GM19035 (cell line): Measurements from ENCODE around the gene CEP192.
"Not testable (repeated sequence)": the region's sequence is repeated elsewhere in the genome, so short reads cannot be mapped to it uniquely, and the experiment has no call there.

Source experiments
- ATAC-seq: cut with Tn5 transposase; IDR thresholded peaks from one replicate; pipeline ENCODE4 v1.9.1; 2021; ENCODE audit not compliant: unreplicated experiment

CEP192 gene, protein sequence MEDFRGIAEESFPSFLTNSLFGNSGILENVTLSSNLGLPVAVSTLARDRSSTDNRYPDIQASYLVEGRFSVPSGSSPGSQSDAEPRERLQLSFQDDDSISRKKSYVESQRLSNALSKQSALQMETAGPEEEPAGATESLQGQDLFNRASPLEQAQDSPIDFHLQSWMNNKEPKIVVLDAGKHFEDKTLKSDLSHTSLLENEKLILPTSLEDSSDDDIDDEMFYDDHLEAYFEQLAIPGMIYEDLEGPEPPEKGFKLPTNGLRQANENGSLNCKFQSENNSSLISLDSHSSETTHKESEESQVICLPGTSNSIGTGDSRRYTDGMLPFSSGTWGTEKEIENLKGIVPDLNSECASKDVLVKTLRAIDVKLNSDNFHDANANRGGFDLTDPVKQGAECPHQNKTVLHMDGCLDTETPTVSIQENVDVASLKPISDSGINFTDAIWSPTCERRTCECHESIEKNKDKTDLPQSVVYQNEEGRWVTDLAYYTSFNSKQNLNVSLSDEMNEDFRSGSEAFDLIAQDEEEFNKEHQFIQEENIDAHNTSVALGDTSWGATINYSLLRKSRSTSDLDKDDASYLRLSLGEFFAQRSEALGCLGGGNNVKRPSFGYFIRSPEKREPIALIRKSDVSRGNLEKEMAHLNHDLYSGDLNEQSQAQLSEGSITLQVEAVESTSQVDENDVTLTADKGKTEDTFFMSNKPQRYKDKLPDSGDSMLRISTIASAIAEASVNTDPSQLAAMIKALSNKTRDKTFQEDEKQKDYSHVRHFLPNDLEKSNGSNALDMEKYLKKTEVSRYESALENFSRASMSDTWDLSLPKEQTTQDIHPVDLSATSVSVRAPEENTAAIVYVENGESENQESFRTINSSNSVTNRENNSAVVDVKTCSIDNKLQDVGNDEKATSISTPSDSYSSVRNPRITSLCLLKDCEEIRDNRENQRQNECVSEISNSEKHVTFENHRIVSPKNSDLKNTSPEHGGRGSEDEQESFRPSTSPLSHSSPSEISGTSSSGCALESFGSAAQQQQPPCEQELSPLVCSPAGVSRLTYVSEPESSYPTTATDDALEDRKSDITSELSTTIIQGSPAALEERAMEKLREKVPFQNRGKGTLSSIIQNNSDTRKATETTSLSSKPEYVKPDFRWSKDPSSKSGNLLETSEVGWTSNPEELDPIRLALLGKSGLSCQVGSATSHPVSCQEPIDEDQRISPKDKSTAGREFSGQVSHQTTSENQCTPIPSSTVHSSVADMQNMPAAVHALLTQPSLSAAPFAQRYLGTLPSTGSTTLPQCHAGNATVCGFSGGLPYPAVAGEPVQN (N-terminal part only)

GRCh38 chr18:12990967-12991820 lies at the start of gene CEP192:
Gene CEP192 (plus strand): TSS chr18:12991362. CDS start chr18:12999425, 8,063 bp downstream.
- ATAC-seq, result peak; percentile 89

DNA sequence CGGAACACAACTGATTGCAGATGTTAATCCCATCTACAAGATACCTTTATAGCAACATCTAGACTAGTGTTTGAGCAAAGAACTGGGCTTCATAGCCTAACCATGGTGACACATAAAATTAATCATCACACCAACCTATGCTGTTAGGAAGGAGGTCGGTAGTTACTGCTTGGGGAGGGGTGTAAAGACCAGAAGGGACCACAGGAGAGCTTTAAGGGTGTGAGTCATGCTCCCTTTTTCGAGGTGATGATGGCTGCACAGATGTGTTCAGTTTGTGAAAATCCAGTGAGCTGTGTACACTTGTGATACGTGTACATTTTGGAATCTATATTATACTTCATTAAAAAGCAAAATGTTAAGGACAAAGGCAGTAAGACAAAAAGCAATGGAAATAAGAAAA lies 47.9 kb upstream of the CEP192 start:
- ATAC-seq, result no peak

DNA sequence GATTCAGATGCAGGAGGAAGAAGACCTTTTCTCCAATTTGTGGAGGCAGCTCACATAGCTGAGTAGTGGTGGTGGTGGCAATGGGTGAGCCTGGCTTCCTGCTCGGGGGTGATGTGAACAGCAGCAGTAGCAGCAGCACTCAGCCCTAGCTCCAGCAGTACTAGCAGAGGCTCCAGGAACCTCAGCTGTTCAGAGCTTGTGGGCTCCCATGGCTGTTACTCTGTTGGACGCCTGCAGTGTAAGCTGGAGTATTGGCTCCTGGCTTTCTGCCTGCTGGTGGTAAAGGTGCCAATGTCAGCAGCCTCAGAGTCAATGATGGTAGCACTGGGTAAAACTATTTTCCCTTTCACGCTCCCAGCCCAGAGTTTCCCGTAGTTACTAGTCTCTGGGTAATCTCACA lies 46.5 kb upstream of the CEP192 start:
- no peak for ATAC-seq

DNA sequence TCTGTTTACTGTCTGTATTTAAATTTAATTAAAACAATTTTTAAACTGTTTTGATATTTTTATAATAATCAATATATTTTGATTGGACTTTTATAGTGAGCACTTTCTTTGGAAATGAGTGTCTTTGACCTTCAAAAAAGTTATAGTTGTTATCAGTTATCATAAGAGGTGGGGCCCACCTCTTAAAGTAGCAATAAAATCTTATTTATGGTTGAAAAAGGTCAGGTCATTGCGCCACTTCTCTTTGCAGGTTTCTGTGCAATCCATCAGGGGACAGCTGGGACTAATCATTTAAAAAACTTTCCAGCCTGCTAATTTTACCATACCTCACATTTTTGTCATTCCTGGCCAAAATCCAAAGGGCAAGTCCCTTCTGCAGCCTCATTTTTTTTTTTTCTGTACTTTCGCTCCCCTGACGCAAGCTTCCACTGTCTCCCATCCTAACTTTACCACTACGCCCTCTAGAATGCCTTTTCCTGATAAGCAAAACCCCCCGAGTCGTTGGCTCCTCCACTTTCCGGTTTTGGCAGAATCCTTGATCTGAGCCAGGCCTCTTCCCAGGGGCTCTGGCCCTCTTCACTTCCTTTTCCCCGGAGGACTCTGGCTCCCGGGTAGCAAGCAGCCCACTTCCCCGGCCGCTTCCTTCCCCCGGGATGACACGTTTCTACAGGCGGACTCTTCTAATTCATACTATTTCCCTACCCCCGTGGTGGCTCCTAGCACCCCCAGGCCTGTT lies 44.4 kb upstream of the CEP192 start:
- no peak for ATAC-seq

DNA sequence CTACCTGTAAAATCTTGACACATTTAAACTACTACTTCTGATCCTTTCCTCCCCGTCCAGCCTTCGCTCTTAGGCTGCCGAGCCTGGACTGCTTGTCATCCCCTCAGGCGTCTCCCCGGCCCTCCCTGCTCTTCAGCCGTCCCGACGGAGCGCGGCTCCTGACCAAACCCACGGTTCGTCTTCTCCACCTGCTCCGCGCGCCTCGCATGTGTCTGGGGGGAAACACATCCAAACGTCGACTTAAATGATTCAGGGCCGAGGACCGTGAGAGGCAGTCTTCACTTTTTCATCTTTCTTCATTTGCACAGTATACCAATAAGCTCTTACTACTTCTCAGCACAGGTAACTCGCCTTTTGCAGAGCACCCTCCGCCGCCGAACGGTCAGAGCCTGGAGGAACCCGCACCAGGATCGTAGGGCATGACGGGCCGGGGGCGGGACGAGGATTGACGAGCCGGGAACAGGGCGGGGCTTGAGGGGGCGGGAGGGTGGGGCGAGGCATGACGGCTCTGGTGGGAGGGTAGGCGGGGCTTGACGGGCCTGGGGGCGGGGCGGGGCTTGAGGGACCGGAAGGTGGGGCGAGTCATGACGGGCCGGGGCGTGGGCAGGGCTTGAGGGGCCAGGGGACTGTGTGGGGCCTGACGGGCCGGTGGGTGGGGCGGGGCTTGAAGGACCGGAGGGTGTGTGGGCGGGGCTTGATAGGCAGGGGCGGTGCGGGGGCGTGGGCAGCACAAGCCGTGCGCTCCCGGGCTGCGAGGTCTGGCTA lies 43.7 kb upstream of the CEP192 start, which contains the start of gene SEH1L:
Gene SEH1L, plus strand, starts transcription at position 727 of the 765 bp plus-strand sequence. CDS start 111 bp downstream, outside the sequence.
- peak; percentile 76 for ATAC-seq

GRCh38 chr18:12948050-12948804 lies 42.9 kb upstream of the CEP192 start:
- ATAC-seq, result peak; percentile 77

DNA sequence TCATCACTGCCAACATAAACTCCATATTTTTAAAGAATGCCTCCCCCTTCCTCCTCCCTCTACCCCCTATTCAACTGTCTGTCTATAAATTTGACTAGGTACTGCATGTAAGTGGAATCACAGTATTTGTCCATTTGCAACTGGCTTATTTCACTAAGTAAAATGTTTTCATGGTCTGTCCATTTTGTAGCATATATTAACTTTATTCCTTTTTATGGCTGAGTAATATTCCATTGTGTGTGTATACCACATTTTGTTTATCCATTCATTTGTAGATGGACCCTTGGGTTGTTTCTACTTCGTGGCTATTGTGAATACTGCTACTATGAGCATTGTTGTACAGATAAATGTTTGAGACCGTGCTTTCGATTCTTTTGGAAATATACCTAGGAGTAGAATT lies 32.7 kb upstream of the CEP192 start:
- no peak for ATAC-seq

DNA sequence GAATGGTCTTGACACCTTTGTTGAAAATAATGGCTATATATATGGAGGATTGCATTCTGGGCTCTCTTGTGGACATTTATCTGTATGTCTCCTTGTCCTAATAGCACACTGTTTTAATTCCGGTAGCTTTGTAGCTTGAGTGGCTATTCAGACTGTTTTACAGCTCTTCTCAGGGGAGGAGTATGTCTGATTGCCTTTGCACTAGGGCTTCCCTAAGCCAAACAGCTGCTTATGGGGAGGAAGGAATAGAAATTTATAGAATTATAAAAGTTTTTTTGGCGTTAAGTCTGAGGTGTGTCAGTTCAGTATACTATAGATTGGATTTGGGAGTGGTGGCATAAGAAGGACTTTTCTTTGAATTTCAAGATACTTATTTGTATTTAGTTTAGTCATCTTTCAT lies 30.8 kb upstream of the CEP192 start:
- ATAC-seq, result no peak

DNA sequence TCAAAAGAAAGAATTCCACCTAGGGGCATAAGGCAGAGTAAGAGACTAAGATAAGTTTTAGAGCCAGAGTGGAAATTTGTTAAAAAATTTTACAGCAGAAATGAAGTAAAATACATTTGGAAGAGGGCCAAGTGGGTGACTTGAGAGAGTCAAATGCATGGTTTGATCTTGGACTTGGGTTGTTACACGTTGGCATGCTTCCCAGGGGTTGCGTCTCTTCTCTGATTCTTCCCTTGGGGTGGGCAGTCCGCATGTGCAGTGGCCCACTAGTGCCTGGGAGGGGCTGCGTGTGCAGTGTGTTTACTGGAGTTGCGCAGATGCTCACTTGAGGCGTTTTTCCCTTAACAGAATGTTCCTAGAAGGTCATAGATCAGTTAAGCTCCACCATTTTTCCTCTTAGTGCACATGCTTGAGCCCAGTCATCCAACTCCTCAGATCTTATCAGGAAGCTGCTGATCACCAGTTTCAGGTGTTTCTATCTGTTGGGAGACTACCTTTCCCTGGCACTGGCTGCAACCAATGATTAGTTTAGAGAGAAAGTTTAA lies 30.2 kb upstream of the CEP192 start:
- no peak for ATAC-seq

DNA sequence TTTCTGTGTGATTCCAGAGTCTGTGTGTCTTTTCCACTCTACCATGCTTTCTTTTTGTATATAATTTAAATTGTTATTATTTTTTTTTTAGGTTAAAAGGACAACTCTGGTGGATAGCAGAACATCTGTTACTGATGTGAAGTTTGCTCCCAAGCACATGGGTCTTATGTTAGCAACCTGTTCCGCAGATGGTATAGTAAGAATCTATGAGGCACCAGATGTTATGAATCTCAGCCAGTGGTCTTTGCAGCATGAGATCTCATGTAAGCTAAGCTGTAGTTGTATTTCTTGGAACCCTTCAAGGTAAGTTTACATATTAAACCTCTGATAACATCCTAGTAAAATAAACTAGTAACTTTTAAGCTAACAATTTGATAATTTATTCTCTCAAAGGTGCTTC lies 28.1 kb upstream of the CEP192 start:
- ATAC-seq, result no peak

DNA sequence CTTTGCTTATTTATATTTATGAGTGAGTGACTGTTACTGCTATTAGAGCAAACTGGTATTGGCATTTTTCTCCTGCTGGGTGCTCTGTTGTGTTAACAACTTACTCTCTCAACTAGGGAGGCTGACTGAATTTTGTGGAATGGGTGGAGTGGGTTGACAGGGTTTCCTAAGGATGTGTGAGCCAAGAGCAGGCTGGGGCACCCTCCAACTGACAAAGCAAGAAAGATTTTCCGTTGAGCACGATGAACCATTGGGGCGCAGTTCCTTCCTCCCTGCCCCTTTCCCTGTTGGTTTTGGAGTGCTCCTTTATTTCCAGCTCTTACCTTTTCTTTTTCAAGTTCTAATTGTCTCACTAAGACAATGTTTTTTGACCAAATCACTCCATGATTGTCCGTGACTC lies 23.0 kb upstream of the CEP192 start:
- no peak for ATAC-seq

- no peak for ATAC-seq
These were observed 22.5 kb upstream of the CEP192 start for GRCh38 chr18:12968619-12969018.

GRCh38 chr18:12973562-12974213 lies 17.5 kb upstream of the CEP192 start:
- ATAC-seq, result no peak

GRCh38 chr18:12975488-12975887 lies 15.7 kb upstream of the CEP192 start:
- no peak for ATAC-seq

DNA sequence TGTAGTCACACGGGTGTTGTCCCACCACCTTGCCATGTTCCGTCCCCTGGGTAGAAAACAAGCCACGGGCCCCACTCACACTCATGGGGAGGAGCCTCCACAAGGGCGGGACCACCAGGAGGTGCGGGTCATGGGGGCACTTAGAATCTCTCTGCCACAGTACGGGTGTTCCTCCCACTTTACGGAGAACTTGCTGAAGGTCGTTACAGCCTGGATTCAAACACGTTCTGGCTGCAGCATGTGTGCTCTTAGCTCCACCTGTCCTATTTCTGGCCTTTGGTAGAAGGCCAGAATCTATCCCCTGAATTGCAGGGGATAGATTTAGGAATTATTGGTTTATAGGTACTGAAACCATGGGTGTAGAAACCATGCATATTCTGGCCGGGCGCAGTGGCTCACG lies 14.9 kb upstream of the CEP192 start:
- ATAC-seq, result no peak

- ATAC-seq, result not testable (repeated sequence)
These were observed 11.1 kb upstream of the CEP192 start for GRCh38 chr18:12980065-12980464.
